NCI-H2107 (cell line): Measurements from ENCODE around the gene PGBD5.
"Not testable (repeated sequence)": the region's sequence is repeated elsewhere in the genome, so short reads cannot be mapped to it uniquely, and the experiment has no call there.

Experiments used
- DNase-seq: peaks from one replicate; lab custom pipeline; 2025; lab: John Stamatoyannopoulos, UW

The PGBD5 gene

GRCh38 chr1:230425252-230426091, 660 bp downstream of the PGBD5 start:
- DNase-seq: peak; percentile 21

DNA sequence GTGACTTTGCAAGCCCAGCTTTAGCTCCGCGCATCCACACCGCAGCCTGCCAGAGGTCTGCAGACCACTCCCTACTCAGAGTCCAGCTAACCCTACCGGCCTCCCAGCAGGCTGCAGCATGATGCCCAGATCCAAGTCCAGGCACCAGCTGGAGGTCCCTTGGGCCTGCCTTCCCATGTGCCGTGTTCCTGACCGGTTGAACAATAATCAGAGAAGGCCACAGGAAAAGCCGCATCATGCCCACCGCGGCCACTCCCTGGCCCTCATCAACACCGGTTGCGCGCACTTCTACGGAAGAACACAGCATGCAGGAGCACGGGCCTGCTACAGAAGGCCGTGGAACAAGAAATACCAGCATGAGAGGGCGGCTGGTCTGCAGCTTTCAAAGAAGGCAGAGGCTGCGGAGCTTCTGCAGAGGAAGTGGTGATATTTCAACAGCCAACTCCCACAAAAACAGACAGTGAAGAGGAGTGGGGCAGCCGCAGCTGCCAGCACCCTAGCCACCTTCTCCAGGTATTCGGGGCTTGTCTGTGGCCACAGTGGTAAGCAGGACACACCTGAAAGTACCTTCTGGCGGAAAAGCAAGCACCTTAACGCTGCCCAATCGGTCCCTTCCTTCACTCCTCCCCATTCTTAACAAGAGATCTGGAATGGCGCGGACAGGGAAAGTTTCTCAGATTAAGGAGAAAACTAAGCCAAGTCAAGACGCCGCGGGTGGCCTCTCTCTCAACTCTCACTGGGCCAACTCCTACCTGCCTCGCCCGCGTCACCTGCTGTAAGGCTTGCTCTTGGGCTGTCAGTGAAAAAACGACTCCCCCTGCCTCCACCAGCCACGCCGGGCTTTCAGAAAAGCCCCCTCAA, 1.5 kb downstream of the PGBD5 start:
- peak; percentile 28 for DNase-seq

GRCh38 chr1:230423951-230424350, 2.2 kb downstream of the PGBD5 start:
- no peak for DNase-seq

GRCh38 chr1:230423261-230423660, 2.9 kb downstream of the PGBD5 start:
- DNase-seq: no peak

DNA sequence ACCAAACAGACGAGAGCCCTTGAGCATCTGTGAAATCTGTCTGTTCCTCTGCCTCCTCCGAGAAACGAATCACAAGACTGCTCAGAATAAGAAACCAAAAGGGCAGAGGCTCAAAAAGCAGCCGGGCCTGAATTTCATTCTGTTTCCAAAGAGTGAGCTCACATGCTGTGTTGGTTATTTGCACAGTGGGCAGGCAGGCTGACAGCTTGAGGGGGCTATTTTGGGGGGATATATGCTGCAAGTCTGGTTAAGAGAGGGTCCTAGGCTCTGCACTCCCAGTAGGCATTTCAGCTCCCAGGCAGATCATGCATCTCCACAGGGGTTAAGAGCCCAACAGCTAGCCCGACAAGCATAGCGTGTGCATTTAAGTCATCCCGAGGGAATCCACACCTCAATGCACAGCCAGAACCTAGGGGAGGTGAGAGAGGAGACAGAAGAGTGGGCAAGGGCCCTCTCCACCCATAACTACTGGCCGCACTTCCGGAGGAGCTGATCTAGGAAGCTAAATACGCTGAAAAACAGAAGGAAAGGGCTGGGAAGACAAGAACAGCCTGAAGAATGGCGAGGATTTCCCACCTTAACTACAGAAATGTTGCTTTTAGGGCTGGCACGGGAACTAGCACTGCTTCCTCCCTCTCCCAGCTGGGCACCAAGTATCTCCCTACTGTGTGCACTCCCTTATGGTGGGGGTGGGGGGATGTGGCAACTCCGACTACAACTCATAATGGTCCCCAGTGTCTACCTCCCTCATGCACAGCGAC, 3.7 kb downstream of the PGBD5 start:
- peak; percentile 32 for DNase-seq

DNA sequence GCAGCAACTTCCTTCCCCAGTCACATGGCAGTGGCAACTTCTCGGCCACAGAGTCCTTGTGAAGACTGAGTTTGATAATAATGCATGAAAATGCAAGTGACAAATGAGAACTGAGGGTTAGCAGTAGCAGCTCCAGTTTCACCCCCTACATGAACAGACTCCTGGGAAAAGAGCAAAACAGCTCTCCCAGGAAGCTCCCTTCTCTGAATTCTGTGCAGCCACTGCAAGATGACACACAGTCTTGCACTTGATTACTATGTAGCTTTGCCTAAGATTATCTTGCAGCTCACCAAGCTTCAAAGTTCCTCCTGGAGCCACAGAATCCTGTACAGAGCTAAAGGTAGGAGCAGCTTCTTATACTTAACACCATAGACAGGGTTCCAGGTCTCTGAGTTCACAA, 4.7 kb downstream of the PGBD5 start:
- DNase-seq: no peak

DNA sequence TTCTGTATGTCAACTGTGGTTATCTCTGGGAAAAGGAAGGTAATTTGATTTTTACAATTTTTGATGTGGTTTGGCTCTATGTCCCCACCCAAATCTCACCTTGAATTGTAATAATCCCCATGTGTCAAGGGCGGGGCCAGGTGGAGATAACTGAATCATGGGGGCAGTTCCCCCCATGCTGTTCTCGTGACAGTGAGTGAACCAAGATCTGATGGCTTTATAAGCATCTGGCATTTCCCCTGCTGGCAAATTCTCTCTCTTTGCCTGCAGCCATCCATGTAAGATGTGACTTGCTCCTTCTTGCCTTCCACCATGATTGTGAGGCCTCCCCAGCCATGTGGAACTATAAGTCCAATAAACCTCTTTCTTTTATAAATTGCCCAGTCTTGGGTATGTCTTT, 5.8 kb downstream of the PGBD5 start:
- not testable (repeated sequence) for DNase-seq

GRCh38 chr1:230416430-230416829, 9.7 kb downstream of the PGBD5 start:
- DNase-seq: no peak

DNA sequence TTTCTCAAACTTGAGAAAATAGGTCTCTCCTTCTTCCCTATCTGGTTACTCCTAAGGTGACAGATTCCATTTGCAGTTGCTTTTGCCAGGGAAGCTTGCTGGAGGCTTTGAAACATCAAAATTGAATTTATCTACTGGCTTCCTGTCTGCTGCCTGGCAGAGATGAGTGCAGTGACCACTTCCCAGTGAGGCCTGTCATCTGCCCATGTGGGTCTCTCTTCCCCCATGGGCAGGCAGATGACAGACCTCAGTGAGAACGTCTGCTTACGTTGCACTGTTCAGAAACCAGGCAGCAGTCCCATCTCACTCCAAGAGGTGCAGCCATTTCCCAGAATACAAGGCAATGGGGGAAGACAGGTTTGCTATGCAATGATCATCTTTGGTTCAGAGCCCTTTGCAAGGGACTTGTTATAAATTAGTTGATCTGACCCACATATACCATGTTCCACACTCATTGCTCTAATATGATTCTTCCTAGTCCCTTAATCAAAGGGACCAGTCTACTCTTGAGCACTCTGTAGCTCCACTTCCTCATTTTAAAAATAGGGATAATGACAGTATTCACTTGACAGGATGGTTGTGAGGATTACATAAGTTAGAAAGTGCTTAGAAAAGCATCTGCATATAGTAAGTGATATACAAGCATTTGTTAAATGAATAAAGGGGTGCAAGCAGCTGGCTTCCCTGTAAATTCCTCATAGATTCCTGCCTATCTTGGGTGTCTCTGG, 10.6 kb downstream of the PGBD5 start:
- no peak for DNase-seq

DNA sequence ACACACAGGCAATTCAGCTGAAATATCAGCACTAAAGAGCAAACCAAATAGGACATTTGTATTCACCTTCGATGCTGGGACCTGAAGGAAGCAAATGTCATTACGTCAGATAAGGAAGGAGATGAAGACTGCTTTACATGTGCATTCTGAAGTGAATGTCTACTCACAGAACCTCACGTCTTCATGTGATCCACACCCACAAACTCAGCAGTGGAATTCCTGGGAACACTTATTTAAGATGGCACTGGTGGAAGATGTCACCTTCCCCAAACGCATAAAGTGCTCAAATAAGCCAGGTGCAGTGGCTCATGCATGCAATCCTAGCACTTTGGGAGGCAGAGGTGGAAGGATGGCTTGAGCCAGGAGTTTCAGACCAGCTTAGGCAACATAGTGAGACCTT, 11.4 kb downstream of the PGBD5 start:
- no peak for DNase-seq

- no peak for DNase-seq
These were observed 12.0 kb downstream of the PGBD5 start for GRCh38 chr1:230414102-230414501.

DNA sequence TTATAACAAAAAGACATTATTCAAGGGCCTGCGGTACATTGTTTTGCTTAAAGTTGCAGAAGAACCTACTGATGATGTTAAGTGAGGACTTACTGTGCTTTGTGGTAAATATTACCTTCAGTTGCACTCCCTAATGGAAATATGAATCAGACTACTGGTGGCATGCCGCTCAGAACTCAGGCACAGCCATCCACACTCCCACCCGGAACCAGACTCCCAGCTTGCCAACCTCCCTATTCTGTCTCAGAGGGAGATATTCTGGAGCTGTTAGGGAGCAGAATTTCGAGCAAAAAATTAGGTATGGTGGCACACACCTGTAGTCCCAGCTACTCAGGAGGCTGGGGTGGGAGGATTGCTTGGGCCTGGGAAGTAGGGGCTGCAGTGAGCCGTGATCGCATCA, 13.1 kb downstream of the PGBD5 start:
- DNase-seq: no peak

- no peak for DNase-seq
These were observed 17.2 kb downstream of the PGBD5 start for GRCh38 chr1:230408971-230409370.

DNA sequence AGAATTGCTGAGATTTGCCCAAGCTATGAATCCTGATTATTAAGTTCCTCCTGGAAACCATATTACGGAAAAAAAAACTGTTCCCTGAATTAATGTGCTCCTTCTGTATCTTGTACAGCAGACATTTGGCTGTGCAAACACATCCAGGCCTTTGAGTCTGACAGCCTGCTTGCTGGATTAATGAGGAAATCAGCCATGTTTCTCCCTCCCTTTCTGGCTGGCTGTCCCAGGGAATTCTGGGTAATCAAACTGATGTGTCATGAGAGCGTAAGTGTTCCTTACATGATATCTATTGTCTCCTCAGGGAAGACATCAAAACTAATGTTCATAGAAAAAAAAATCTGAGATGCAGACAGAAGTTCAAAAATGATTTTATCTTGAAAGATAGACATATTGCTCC, 18.8 kb downstream of the PGBD5 start:
- DNase-seq: no peak

GRCh38 chr1:230406727-230407126, 19.4 kb downstream of the PGBD5 start:
- not testable (repeated sequence) for DNase-seq

DNA sequence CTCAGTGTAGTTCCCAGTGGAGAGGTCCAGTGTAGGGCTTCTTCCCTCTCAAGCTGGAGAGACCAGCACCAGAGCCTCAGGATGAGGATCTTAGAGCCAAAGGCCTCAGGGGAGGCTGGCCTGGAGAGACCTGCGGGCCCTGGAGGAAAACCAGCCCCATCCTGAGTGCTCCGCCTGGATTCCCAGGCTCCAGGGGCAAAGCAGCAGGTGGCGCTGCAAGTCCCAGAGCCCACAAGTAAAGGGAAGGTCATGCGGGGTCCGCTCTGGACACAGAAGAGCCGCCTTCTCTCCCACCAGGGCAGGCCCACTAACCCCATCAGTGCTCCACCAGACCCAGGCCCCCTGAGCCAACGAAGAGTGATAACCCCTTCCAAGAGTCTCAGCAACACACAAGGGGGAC, 22.7 kb downstream of the PGBD5 start:
- DNase-seq: no peak

DNA sequence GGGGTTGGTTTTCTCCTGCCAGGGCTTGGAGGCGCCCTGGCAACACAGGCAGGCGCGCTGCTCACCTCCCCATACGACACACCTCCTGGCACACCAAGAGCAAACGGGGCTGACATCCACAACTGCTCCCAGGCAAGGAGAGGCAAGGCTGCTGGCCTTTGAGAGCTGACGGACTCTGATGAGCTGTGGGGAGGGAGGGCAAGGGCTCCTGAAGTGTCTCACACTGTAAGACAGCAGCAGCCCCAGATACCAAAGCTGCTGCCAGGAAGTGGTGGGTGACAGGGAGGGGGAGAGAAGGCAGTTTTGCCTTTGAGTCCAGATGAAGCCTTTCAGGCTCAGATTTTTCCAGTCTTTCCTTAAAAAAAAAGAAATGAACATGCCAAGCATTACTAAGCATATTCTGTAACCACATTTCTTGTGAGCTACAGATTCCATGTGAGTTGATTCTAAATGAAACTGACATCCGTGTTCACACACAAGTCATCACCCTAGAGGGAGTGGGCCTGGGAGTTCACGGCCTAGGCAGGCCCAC, 24.3 kb downstream of the PGBD5 start:
- no peak for DNase-seq

- no peak for DNase-seq
These were observed 25.0 kb downstream of the PGBD5 start for GRCh38 chr1:230401101-230401500.

DNA sequence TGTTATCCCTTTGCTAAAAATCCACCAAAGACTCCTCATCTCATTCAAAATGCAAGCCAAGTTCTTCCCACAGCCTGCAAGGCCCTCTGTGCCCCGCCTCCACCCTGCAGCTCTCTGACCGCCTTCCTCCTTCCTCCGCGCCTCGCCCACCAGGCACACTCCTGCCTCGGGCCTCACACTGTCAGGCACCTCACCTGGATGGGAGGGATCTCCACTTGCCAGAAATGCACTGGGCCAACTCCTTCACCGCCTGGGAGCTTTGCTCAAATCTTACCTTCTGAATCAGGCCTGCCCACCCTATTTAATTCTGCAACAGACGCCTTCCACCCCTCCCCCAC, 26.2 kb downstream of the PGBD5 start:
- no peak for DNase-seq

- DNase-seq: no peak
These were observed 26.7 kb downstream of the PGBD5 start for GRCh38 chr1:230399321-230400006.

- no peak for DNase-seq
These were observed 27.3 kb downstream of the PGBD5 start for GRCh38 chr1:230398856-230399255.
